ENCODE results near the gene TCERG1L.

The TCERG1L gene

DNA sequence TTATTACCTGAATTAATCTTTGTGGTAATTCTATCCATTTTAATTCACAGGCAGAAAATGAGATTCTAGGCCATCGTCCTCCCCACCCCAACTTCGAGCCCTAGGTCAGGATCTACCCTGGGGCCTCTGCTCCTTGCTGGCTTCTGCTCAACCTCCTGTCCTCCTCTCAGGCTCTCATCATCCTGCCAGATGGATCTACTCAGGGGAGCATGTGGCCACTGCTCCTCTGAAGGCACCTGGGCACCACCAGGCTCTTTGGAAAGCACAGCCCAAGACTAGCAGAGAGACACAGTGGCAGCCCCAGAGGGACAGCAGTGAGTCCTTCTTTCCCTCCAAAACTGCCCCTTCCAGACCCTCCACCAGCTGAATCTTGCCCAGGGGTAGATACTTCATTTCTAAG lies 248.2 kb downstream of the TCERG1L start:
- Histone ChIP-seq H4K20me1 (ENCODE audit: insufficient read depth) (no peaks in the 10 kb centered on the region), H3K79me2 (ENCODE audit: insufficient read depth, low read depth) (no peaks in the 10 kb centered on the region), H3K4me2 (no peak overlapping the region), H3K4me1 (ENCODE audit: low read depth, poor library complexity, severe bottlenecking) (no peaks in the 10 kb centered on the region), H3K4me3 (IDR thresholded peaks at IDR 0.05; ENCODE audit: insufficient read depth, low read depth, low read length) (no peak overlapping the region), H3K9ac (no peak overlapping the region), H3K27me3 (ENCODE audit: insufficient read depth, low read depth) (no peaks in the 10 kb centered on the region), H2AFZ (ENCODE audit: low read depth) (no peak overlapping the region), H3K27ac (no peak overlapping the region), H3K36me3 (ENCODE audit: insufficient read depth) (no peaks in the 10 kb centered on the region)
- TF ChIP-seq, protein P1, sequence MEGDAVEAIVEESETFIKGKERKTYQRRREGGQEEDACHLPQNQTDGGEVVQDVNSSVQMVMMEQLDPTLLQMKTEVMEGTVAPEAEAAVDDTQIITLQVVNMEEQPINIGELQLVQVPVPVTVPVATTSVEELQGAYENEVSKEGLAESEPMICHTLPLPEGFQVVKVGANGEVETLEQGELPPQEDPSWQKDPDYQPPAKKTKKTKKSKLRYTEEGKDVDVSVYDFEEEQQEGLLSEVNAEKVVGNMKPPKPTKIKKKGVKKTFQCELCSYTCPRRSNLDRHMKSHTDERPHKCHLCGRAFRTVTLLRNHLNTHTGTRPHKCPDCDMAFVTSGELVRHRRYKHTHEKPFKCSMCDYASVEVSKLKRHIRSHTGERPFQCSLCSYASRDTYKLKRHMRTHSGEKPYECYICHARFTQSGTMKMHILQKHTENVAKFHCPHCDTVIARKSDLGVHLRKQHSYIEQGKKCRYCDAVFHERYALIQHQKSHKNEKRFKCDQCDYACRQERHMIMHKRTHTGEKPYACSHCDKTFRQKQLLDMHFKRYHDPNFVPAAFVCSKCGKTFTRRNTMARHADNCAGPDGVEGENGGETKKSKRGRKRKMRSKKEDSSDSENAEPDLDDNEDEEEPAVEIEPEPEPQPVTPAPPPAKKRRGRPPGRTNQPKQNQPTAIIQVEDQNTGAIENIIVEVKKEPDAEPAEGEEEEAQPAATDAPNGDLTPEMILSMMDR (conservative IDR thresholded peaks at IDR 0.05; ENCODE audit: low read depth, low read length): no peak

DNA sequence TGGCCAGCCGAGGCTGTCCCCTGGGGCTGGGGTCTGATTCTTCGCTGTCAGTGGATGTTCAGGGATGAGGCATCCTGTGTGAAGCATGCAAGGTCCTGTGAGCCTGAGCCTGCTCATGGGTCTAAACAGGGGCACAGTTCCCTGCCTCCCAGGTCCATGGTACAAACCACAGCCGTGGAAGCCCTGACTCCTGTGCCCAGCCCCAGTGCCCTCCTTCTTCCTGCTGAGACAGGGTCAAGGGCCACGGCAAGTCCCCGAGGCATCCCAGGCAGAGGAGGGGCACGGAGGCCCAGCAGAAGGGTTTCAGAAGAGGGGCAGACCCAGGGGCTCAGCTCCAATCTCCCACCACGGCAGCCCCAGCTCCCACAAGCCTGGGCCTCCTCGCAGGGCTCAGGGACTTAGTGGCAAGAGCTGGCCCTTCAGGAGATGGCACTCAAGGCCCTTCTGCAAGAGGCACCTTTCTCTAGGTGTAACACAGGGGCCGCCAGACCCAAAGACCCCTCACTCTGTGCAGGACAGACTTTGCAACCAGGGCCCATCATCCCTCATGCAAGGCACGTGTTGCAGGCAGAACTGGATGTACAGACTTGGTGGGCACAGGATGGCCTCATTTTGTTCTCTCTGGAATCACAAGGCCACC lies 248.8 kb downstream of the TCERG1L start:
- H3K4me2 ChIP-seq: no peak overlapping the region
- no peaks in the 10 kb centered on the region for H3K79me2 ChIP-seq (ENCODE audit: insufficient read depth, low read depth)
- no peak overlapping the region for H3K9ac ChIP-seq
- no peaks in the 10 kb centered on the region for H3K27me3 ChIP-seq (ENCODE audit: insufficient read depth, low read depth)
- TF ChIP-seq, protein P1 (conservative IDR thresholded peaks at IDR 0.05; ENCODE audit: low read depth, low read length): no peak
- H4K20me1 ChIP-seq (ENCODE audit: insufficient read depth): no peaks in the 10 kb centered on the region
- no peaks in the 10 kb centered on the region for H3K36me3 ChIP-seq (ENCODE audit: insufficient read depth)
- no peaks in the 10 kb centered on the region for H3K4me1 ChIP-seq (ENCODE audit: low read depth, poor library complexity, severe bottlenecking)
- no peak overlapping the region for H3K4me3 ChIP-seq (IDR thresholded peaks at IDR 0.05; ENCODE audit: insufficient read depth, low read depth, low read length)
- no peak overlapping the region for H3K27ac ChIP-seq
- H2AFZ ChIP-seq (ENCODE audit: low read depth): no peak overlapping the region

DNA sequence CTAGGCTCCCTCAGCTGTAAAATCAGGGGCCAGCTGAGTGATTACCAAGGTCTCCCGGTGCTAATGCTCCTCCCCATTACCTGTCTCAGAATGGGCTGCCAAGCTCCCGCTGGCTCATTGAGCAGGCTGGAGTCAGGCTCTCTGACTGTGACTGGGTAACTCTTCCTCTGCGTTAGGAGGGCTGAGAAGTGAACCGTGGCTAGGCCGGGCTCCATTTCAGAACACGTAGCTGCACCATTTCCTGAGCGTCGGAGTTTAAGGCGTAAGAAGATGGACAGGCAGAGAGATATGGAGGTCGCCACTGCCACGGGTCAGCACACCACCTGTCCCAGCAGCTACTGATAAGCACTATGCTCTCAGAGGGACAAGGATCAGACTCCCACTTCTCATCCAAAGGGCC lies 250.3 kb downstream of the TCERG1L start:
- Histone ChIP-seq H2AFZ (ENCODE audit: low read depth) (no peak overlapping the region), H3K4me1 (ENCODE audit: low read depth, poor library complexity, severe bottlenecking) (no peaks in the 10 kb centered on the region), H3K36me3 (ENCODE audit: insufficient read depth) (no peaks in the 10 kb centered on the region), H3K4me2 (no peak overlapping the region), H3K79me2 (ENCODE audit: insufficient read depth, low read depth) (no peaks in the 10 kb centered on the region), H4K20me1 (ENCODE audit: insufficient read depth) (no peaks in the 10 kb centered on the region), H3K9ac (no peak overlapping the region), H3K27me3 (ENCODE audit: insufficient read depth, low read depth) (no peaks in the 10 kb centered on the region), H3K27ac (no peak overlapping the region), H3K4me3 (IDR thresholded peaks at IDR 0.05; ENCODE audit: insufficient read depth, low read depth, low read length) (no peak overlapping the region)
- TF ChIP-seq, protein P1 (conservative IDR thresholded peaks at IDR 0.05; ENCODE audit: low read depth, low read length): no peak

DNA sequence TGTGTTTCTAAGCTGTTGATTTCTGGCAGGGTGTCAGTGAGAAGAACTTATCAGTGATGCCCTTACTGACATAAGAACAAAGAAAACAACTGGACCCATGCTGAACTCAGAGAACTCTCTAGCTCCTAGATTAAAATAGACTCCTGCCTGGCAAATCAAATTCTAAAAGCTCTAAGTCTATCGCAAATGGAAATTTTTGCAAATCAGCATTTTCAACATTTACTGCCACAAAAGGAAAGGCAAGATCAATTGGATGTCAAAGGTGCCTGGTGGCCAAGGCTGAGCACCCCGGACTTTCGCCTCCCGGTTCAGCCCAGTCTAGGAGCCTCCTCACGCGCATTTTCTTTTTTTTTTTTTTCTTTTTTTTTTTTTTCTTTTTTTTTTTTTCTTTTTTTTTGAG lies 251.6 kb downstream of the TCERG1L start:
- Histone ChIP-seq H3K79me2 (ENCODE audit: insufficient read depth, low read depth) (no peaks in the 10 kb centered on the region), H3K4me2 (no peak overlapping the region), H3K9ac (no peak overlapping the region), H3K27ac (no peak overlapping the region), H3K4me1 (ENCODE audit: low read depth, poor library complexity, severe bottlenecking) (no peaks in the 10 kb centered on the region), H3K36me3 (ENCODE audit: insufficient read depth) (no peaks in the 10 kb centered on the region), H4K20me1 (ENCODE audit: insufficient read depth) (no peaks in the 10 kb centered on the region), H3K27me3 (ENCODE audit: insufficient read depth, low read depth) (no peaks in the 10 kb centered on the region), H3K4me3 (IDR thresholded peaks at IDR 0.05; ENCODE audit: insufficient read depth, low read depth, low read length) (no peak overlapping the region), H2AFZ (ENCODE audit: low read depth) (no peak overlapping the region)
- TF ChIP-seq, protein P1 (conservative IDR thresholded peaks at IDR 0.05; ENCODE audit: low read depth, low read length): no peak

Measured in KMS-11 (cell line).